ENCODE data around the gene CHAT.

GRCh38 chr10:49598164-49598856, 15.5 kb upstream of the CHAT start:
- TF ChIP-seq CTCF (IDR thresholded peaks at IDR 0.05) (no peak), POLR2AphosphoS5 (IDR thresholded peaks at IDR 0.05; ENCODE audit: low read depth, low read length) (no peak)

Data from Panc1 (cell line).